HG03469 (cell line): Measurements from ENCODE around the gene SF3A2.

Experiments
- ATAC-seq: cut with Tn5 transposase; IDR thresholded peaks from one replicate; pipeline ENCODE4 v1.9.1; 2021; ENCODE audit warnings: mild to moderate bottlenecking, moderate library complexity, moderate number of reproducible peaks; ENCODE audit not compliant: unreplicated experiment

The SF3A2 gene

DNA sequence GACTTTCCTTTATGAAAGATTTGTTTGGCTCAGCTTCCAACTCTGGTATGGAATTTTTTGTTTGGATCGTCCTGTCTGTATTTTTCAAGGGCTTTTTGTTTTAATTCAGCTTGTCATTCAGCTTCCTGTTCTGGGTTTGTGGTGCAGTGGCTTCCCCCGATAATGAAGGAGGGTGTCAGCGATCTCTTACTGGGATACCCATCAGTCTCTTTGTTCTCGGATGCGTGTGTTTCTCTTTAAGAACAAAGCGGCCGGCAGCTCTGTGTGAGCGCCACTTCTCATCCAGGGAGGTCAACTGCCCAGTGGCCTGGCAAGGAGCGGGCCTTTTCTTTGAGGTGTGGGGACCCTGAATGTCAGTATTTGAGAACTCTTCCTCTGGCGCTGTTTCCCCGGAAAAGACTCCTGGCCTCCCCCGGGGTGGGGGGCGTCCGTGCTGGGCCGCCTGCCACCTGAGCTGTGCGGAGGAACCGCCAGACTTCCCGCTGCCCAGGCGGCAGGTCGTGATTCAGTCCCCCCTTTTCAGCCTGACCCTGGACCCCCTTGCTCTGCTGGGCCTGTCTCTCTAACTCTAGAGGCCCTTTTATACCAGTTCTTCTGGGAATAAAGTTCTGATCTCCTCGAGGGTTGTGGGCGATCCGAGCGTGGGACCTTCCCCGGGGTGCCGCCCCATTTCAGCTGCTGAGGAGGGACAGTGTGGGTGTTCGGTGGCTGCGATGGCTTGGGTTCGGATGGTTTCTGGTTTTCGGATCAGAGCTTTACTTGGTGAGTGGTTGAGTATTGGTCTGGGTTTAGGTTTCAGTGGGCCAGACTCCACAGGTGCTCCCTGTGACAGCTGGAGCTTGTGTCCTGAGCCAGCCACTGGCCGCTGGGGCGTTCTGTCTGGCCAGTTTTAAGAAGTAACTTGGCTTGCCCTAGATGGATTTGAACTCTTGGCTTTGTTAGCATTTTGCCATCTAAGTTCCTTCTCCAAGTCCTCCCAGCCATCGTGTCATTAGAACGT lies 3.4 kb downstream of the SF3A2 start:
- no peak for ATAC-seq

DNA sequence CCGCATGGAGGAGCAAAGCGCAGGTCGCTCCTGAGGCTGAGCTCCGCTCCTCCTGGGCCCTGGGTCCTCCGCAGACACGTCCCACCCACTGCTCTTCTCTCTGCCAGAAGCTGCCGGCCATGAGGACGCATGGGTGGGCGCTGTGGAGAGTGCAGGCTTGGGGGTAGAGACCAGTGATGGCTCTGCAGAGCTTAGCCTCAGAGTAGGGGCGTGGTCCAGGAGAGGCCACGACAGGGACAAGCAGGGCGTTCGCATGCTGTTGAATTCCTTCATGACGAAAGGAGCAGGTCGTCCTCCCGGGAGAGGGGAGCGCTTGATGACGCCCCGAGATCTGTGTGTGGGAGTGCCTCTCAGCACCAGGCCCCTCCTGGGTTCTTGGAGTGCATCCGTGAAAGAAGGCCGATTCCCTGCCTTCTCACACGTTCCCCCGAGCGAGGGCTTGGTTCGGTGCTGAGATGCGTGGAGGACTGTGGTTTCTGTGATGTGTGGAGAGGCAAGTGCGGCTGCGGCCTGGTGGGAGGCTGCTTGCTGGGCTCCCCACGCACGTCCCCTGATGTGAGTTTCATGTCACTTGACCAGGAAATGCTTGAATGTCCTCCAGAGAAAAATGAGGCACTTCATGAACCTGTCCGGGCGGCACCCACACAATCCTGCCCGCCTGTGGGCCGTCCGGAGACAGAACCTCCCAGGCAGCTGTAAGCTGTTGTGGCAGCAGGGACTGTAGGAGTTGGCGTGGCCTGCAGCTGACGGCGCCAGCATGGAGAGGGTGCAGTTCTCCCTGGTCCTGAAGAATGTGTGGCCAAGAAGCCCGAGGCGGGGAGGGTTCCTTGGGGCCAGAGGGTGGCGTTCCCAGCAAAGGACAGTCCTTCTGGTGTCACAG lies 4.5 kb downstream of the SF3A2 start:
- no peak for ATAC-seq

DNA sequence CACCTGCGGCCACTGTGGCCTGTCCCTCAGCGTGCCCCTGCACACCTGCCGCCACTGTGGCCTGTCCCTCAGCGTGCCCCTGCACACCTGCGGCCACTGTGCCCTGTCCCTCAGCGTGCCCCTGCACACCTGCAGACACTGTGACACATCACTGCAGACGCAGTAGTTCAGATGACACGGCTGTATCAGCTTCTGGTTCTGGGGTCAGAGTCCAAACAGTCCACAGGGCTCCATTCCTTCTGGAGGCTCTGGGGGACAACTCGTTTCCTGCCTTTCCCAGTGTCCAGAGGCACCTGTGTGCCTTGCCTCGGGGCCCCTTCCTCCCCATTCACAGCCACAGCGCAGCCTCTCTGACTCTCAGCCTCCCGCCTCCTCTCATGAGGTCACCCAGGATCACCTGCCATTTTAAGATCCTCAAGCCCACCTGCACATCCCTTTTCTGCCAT lies 5.5 kb downstream of the SF3A2 start:
- ATAC-seq, result no peak

DNA sequence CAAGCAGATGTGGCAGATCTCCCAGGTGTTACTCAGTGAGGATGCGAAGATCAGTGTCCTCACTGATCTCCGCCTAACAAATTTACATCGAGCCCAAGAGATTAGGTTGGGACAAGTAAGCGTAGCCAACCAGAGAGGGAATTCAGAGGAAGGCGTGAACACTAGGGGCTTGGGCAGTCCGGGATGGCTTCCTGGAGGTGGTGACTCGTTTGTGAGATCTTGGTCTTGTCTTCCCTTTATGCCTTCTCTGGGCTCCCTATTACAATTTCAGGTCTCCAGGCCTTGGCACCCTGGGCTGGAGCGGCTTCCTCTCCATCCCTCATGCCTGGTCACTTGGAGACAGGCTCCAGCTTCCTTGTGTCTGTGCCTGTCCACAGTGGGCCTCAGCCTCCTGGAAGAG lies 6.2 kb downstream of the SF3A2 start:
- no peak for ATAC-seq

DNA sequence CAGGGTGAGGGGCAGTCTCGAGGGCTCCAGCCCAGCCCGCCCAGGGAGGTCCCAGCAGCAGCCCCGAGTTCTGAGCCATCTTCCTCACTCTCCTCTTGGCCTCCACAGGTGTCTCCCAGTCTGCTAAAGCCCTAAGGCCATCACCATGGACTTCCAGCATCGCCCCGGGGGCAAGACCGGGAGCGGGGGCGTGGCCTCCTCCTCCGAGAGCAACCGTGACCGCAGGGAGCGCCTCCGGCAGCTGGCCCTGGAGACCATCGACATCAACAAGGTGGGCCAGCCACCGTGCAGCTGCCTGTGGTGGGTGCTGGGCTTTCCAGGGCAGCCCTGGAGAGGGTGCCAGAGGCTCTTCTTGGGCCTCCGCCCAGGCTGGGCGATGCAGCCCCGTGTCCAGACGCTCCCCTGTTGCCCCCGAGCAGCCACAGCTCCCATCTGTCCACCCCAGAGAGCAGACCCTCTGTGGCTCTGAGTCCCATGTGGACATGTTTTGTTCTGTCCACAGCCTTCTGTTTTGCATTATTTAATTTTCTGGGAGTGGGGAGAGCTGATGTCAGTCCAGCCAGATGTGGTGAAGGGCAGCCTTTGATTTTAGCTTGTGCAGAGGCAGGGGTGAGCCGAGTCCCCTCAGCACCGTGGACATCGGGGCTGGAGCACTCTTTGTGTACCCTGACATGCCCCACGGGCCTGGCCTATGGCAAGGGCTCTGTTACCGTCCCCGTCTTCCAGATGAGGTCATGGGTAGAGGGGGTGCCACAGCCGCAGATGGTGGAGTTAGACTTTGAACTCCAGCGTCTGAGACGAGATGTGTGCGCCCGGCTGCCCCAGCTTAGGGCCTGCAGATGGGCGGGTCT lies 6.9 kb downstream of the SF3A2 start:
- no peak for ATAC-seq

DNA sequence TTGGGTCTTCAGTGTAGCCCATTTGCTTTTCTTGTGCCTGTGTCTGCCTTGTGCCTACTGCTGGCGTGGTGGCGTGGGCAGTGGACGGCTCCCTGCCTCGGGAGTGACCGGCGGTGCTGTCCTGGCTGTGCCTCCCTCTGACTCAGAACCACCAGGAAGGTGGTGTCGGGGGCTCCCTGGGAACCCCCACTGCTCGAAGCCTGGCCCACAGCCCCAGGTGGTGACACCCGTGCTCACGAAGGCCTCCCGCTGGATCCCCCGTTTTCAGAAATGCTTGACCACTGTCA lies 7.4 kb downstream of the SF3A2 start:
- ATAC-seq, result no peak

DNA sequence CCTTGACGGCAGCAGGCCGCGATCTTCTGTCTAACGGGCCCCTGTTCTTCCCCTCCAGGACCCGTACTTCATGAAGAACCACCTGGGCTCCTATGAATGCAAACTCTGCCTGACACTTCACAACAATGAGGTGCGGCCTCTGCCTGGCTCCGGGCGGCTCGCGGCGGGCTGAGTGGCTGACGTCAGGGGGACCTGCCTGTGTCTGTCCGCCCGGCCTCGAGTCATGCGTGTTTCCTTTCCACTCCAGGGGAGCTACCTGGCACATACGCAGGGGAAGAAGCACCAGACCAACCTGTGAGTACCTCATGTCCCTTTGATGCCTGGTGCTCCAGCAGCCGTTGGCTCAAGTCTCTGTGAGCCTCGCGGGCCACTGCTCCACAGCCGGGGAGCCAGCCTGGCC lies 7.9 kb downstream of the SF3A2 start:
- no peak for ATAC-seq

DNA sequence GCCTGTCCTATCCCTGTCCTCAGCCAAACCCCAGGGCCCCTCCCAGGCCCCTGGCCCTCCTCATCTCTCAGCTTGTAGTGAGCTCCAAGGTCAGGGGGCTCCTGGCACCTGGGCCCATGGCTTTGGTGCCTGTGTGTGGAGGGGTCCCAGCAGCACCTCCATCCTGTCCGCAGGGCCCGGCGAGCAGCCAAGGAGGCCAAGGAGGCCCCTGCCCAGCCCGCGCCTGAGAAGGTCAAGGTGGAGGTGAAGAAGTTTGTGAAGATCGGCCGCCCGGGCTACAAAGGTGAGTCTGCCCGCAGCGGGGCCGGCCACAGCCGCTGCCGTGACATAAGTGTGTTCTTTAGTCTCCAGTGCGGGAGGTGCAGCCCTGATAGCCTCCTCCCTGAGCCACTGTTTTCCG lies 8.6 kb downstream of the SF3A2 start:
- ATAC-seq, result no peak

DNA sequence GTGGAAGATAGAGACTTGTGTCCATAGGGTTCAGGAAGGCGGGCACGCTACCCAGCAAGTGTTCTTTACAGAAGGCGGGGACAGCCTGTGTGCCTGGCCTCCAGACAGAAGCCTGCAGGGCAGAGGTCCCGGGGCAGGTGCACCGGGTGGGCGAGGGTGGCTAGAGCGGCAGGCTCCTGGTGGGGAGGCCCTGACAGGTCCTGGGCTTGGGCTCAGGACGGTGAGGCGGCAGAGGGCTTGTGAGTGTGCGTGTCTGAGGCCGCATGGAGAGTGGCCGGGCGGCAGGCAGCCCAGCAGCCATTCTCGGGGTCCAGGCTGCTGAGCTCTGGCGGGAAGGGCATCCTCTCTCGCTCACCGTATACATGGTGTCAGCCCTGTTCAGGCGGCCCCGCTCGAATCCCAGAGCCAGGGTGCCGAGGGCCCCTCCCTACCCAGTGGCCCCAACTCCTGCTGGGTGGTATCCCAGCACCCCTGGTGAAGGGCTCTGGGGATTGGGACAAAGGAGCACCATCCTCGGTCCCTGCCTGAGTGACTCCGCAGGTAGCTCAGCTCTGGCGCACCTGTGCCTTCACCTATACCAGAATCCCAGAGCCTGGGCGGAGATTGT lies 9.5 kb downstream of the SF3A2 start:
- no peak for ATAC-seq

DNA sequence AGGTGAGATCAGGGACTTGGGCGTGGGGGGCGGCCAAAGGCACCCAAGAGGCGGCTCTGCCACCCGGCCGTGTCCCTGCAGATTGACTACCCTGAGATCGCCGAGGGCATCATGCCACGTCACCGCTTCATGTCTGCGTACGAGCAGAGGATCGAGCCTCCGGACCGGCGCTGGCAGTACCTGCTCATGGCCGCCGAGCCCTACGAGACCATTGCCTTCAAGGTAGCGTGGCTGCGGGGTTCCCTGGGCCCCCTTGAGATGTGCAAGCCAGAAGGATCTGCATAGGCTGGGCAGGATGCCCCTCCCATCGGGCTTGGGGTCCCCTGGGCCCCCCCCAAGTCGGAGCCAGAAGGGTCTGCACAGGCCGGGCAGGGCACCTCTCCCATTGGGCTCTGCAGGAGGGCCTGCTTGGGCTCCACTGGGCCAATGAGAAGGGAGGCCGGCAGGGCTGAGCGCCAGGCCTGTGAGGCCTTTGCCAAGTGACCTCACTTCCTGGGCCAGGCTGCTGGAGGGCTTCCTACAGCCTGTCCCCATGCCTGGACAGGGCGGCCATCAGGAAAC lies 10.3 kb downstream of the SF3A2 start:
- no peak for ATAC-seq

DNA sequence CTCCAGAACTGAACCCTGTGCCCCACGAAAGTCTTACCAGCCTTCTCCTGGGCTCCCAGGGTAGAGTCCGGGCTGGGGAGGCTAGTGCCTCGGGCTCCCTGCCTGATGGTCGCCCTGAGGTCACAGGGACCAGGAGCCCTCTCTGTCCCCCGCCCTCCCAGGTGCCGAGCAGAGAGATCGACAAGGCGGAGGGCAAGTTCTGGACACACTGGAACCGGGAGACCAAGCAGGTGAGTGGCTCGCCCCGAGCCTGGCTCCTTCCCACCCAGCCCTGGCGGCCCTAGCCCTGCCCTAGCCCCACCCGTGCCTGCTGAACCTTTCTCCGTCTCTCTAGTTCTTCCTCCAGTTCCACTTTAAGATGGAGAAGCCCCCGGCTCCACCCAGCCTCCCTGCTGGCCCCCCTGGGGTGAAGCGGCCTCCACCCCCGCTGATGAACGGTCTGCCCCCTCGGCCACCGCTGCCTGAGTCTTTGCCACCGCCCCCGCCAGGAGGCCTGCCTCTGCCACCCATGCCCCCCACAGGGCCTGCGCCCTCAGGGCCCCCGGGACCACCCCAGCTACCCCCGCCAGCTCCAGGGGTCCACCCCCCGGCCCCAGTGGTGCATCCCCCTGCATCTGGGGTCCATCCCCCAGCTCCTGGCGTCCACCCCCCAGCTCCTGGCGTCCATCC lies 10.9 kb downstream of the SF3A2 start:
- ATAC-seq, result no peak

DNA sequence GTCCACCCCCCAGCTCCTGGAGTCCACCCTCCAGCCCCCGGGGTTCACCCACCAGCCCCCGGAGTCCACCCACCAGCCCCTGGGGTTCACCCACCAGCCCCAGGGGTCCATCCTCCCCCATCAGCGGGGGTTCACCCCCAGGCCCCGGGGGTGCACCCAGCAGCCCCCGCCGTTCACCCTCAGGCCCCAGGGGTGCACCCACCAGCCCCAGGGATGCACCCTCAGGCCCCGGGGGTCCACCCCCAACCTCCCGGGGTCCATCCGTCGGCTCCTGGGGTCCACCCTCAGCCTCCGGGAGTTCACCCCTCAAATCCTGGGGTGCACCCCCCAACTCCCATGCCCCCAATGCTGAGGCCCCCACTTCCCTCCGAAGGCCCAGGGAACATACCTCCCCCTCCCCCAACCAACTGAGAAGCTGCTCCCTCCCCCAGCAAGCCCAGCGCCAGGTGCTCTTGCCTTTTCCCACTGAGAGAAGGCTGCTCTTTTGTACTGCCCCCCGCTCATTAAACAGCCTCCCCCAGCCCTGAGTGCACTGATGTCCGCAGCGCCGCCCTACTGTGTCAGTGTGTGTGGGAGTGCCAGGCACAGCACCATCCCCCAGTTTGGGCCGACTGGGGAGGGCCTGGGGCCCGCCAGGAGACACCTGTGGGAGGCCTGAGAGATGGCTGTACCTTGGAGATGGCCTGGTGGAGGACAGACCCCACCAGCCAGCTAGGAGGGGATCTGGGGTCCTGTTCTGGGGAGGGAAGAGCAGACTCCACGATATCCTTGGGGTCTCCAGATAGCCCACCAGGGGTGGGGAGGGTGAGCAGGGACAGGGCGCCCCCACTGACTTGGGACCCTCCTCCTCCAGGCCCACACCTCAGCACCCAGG lies 11.7 kb downstream of the SF3A2 start:
- ATAC-seq, result no peak

DNA sequence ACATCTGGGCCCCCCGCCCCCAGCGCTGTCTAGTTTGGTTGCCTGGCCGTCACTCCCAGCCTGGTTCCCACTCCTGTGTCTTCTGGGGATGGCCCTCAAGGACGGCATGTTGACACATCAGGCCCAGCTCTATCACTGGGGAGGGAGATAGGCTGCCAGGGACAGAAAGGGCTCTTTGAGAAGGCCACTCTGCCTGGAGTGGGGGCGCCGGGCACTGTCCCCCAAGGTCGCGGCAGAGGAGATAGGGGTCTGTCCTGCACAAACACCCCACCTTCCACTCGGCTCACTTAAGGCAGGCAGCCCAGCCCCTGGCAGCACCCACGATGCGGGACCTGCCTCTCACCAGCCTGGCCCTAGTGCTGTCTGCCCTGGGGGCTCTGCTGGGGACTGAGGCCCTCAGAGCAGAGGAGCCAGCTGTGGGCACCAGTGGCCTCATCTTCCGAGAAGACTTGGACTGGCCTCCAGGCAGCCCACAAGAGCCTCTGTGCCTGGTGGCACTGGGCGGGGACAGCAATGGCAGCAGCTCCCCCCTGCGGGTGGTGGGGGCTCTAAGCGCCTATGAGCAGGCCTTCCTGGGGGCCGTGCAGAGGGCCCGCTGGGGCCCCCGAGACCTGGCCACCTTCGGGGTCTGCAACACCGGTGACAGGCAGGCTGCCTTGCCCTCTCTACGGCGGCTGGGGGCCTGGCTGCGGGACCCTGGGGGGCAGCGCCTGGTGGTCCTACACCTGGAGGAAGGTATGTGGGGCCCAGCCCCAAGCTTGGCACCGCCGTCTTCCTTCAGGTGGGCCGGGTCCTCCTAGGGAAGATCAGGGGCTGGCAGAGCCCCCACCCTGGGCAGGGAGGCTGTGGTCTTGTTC lies 12.6 kb downstream of the SF3A2 start, which contains the start of gene AMH:
Gene AMH, plus strand, starts transcription at position 314 of the 857 bp plus-strand sequence. Its CDS starts 10 bp downstream, at position 324.
- ATAC-seq, result no peak

DNA sequence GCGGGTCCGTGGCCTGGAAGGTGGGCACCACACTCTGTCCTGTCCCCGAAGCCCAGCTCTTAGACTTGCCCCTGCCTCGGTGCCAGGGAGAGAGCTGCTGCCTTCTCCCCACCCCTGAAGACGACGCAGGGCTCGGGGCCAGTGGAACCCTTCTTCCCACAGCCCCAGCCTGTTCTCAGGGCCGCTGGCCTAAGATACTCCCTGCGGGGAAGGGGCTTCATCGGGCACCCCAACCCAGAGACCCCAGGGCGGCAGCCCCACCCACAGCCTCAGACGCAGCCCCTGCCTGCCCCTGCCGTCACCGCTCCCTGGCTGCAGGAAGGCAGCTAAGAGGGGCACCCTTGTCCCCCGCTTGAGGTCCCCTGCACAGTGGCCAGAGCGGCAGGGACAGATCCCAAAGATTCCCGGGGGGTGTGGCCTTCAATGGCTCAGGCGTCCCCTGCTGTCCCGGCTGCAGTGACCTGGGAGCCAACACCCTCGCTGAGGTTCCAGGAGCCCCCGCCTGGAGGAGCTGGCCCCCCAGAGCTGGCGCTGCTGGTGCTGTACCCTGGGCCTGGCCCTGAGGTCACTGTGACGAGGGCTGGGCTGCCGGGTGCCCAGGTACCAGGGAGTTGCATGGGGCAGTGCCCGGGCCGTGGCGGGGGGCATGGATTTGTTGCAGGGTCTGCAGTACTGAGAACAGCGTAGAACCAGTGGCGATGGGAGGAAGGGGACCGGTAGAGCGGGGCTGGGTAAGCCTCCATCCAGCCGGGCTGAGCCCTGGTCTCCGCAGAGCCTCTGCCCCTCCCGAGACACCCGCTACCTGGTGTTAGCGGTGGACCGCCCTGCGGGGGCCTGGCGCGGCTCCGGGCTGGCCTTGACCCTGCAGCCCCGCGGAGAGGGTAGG lies 13.5 kb downstream of the SF3A2 start:
- ATAC-seq, result no peak

DNA sequence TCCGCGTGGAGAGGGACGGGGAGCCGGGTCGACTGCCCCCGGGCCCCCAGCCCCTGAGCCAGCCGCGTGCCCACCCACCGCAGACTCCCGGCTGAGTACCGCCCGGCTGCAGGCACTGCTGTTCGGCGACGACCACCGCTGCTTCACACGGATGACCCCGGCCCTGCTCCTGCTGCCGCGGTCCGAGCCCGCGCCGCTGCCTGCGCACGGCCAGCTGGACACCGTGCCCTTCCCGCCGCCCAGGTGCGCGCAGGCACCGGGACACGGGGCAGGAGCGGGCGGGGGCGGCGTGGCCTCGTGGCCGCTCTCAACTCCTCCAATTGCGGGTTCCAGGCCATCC lies 14.1 kb downstream of the SF3A2 start:
- no peak for ATAC-seq

DNA sequence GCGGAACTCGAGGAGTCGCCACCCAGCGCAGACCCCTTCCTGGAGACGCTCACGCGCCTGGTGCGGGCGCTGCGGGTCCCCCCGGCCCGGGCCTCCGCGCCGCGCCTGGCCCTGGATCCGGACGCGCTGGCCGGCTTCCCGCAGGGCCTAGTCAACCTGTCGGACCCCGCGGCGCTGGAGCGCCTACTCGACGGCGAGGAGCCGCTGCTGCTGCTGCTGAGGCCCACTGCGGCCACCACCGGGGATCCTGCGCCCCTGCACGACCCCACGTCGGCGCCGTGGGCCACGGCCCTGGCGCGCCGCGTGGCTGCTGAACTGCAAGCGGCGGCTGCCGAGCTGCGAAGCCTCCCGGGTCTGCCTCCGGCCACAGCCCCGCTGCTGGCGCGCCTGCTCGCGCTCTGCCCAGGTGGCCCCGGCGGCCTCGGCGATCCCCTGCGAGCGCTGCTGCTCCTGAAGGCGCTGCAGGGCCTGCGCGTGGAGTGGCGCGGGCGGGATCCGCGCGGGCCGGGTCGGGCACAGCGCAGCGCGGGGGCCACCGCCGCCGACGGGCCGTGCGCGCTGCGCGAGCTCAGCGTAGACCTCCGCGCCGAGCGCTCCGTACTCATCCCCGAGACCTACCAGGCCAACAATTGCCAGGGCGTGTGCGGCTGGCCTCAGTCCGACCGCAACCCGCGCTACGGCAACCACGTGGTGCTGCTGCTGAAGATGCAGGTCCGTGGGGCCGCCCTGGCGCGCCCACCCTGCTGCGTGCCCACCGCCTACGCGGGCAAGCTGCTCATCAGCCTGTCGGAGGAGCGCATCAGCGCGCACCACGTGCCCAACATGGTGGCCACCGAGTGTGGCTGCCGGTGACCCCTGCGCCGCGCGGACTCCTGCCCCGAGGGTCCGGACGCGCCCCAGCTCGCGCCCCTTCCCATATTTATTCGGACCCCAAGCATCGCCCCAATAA lies 14.8 kb downstream of the SF3A2 start:
- no peak for ATAC-seq
